ENCODE results near the gene IGFBP5.

DNA sequence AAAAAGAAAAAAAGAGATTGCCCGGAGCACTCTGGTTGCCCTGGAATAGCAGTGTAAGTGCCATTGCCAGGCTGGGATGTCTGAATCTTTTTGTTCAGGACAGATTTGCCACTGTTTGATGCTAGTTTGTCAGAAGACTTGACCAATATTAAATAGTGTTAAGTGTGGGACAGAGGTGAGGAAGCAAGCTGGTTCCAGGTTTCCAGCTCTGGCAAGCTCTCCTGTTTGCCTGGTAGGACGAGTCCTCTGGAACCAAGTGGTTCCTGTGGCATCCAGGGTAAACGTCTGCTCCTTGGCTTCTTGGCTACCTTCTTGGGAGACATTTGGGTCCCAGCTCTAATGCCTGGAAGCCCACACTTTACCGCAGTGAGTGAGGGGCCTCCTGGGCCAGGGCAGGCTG lies 20.8 kb upstream of the IGFBP5 start:
- TF ChIP-seq, protein P1, sequence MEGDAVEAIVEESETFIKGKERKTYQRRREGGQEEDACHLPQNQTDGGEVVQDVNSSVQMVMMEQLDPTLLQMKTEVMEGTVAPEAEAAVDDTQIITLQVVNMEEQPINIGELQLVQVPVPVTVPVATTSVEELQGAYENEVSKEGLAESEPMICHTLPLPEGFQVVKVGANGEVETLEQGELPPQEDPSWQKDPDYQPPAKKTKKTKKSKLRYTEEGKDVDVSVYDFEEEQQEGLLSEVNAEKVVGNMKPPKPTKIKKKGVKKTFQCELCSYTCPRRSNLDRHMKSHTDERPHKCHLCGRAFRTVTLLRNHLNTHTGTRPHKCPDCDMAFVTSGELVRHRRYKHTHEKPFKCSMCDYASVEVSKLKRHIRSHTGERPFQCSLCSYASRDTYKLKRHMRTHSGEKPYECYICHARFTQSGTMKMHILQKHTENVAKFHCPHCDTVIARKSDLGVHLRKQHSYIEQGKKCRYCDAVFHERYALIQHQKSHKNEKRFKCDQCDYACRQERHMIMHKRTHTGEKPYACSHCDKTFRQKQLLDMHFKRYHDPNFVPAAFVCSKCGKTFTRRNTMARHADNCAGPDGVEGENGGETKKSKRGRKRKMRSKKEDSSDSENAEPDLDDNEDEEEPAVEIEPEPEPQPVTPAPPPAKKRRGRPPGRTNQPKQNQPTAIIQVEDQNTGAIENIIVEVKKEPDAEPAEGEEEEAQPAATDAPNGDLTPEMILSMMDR (IDR thresholded peaks at IDR 0.05): no peak
- TF ChIP-seq EP300 (IDR thresholded peaks at IDR 0.05): no peak

All from stomach (tissue), 4 donors.